Measurements from ENCODE around the gene FYCO1.

FYCO1 gene

DNA sequence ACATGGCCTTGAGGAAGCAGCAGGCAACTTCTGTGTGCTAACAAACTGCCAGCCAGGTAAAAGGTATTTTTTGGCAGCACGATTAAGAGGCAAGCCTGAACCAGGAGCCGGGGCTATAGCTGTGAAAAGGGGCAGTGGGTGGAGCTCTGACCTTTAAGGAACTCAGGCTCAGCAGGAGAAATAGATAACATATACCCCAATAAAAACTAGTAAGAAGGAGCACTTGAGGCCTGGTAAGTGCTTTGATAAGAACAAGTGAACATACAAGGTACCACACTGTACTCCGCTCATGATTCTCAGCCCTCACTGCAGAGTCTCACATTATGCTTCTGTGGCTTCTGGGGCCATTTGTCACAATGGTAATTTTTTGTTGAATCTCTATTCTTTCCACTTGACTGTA is 5.4 kb downstream of the FYCO1 start:
- no peaks in the 10 kb centered on the region for H3K9me3 ChIP-seq (ENCODE audit: low read depth, low read length)
- no peak overlapping the region for H3K9ac ChIP-seq (ENCODE audit: insufficient read length)
- no peak overlapping the region for H3K27ac ChIP-seq
- no peaks in the 10 kb centered on the region for H3K36me3 ChIP-seq (ENCODE audit: insufficient read depth, low read length)
- TF ChIP-seq FOXP2 (optimal IDR thresholded peaks at IDR 0.05; ENCODE audit: control extremely low read depth, extremely low read length, insufficient read depth) = no peak
- H3K4me3 ChIP-seq = no peak overlapping the region
- no peak for DNase-seq (ENCODE audit: low read depth, low spot score)

DNA sequence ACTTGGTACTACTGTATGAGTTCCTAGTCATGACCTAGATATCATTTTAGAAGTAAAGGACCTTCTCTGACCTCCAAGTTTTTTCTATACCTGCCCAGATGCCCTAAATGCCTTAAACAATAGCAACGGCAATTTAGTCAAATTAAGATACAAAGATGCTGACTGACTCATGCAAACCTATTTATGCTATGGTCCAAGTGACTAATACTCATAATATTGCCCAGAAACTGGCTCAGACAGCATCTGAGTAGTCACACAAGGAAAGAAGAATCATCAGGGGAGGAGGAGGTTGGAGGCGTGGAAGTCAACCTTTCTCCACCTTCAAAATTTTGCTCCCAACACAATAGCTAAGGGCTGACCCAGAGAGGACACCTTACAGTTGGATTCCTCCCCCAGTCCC is 6.8 kb downstream of the FYCO1 start:
- H3K36me3 ChIP-seq (ENCODE audit: insufficient read depth, low read length) = no peaks in the 10 kb centered on the region; the same call in 1 of the 2 replicates
- no peak for DNase-seq (ENCODE audit: low read depth, low spot score)
- H3K9ac ChIP-seq (ENCODE audit: insufficient read length) = no peak overlapping the region
- TF ChIP-seq FOXP2 (optimal IDR thresholded peaks at IDR 0.05; ENCODE audit: control extremely low read depth, extremely low read length, insufficient read depth) (no peak), EZH2 (IDR thresholded peaks at IDR 0.05) (no peak), POLR2AphosphoS5 (IDR thresholded peaks at IDR 0.05; ENCODE audit: borderline replicate concordance, low read depth, low read length) (no peak)
- no peak overlapping the region for H3K27ac ChIP-seq
- no peaks in the 10 kb centered on the region for H3K9me3 ChIP-seq (ENCODE audit: low read depth, low read length)
- H3K4me3 ChIP-seq = no peak overlapping the region

DNA sequence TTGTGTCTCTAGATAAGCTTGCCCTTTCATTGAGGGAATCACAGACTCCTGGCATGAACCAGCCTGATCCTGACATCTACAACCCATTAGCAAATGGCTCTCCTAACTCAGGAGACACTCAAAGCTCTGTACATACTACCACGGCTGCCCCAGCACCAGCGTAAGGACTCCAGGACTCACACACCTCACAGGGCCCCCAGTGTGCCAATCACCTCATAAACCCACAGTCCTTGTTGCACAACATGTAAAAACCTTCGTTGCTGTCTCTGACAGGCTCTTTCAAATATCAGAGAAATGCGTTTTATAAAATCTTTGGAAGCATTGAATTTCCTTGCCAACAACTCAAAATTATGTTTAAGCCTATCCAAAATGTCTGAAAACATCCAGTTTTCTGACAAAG is 7.3 kb downstream of the FYCO1 start:
- no peak for DNase-seq (ENCODE audit: low read depth, low spot score)
- H3K9ac ChIP-seq (ENCODE audit: insufficient read length) = no peak overlapping the region
- no peak overlapping the region for H3K4me3 ChIP-seq
- TF ChIP-seq POLR2AphosphoS5 (IDR thresholded peaks at IDR 0.05; ENCODE audit: borderline replicate concordance, low read depth, low read length) = no peak
- no peak for TF ChIP-seq EZH2 (IDR thresholded peaks at IDR 0.05)
- no peak for TF ChIP-seq FOXP2 (optimal IDR thresholded peaks at IDR 0.05; ENCODE audit: control extremely low read depth, extremely low read length, insufficient read depth)
- H3K9me3 ChIP-seq (ENCODE audit: low read depth, low read length) = no peaks in the 10 kb centered on the region
- no peak overlapping the region for H3K27ac ChIP-seq
- peaks cover 1% of the 10 kb centered on the region; the same call in 1 of the 2 replicates for H3K36me3 ChIP-seq (ENCODE audit: insufficient read depth, low read length)

DNA sequence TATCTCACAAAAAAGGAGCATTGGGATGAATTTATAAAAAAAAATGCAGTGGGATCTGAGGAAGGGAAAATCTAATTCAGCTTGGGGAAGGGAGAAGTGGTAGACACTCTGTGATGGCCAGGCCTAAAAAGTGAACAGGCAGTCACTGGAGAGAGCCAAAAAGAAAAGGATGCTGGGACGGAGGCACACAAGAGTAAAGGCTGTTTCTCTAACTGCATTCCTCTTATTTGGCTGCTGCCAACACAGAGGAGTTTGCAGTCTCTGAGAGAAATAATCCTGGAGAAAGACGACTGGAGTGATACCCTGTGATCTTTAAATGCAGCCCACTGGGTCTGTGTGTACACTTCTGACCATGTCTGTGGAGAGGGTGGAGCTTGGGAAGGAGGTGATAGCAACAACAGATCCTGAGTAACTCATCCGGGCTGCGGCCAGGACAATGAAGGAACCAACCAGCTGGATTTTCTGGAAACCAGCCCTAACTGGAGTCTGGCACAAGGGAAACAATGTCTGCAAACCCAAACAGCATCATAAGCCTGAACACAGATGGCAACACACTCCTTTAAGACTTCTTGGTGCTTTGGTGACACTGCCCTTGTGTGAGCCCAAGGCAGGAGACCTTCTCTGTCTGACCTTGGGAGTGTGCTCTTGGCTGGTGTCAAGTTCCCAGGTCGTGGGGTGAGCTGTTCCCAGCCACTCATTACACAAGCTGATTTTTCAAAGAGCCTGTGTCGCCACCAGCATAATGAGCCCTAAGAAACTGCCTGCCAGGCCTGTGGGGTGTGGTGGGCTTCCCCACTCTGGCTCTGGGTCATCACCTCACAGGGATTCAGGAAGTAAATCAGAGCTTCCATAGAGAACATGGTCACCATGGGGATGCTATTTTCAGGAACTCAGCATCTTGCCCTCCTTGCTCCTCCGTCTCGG is 8.0 kb downstream of the FYCO1 start:
- no peaks in the 10 kb centered on the region for H3K9me3 ChIP-seq (ENCODE audit: low read depth, low read length)
- peaks cover 6% of the 10 kb centered on the region; the same call in 1 of the 2 replicates for H3K36me3 ChIP-seq (ENCODE audit: insufficient read depth, low read length)
- no peak for DNase-seq (ENCODE audit: low read depth, low spot score)
- H3K27ac ChIP-seq = no peak overlapping the region
- no peak overlapping the region for H3K4me3 ChIP-seq
- TF ChIP-seq FOXP2 (optimal IDR thresholded peaks at IDR 0.05; ENCODE audit: control extremely low read depth, extremely low read length, insufficient read depth) = no peak
- TF ChIP-seq EZH2 (IDR thresholded peaks at IDR 0.05) = no peak
- no peak for TF ChIP-seq POLR2AphosphoS5 (IDR thresholded peaks at IDR 0.05; ENCODE audit: borderline replicate concordance, low read depth, low read length)
- H3K9ac ChIP-seq (ENCODE audit: insufficient read length) = no peak overlapping the region

DNA sequence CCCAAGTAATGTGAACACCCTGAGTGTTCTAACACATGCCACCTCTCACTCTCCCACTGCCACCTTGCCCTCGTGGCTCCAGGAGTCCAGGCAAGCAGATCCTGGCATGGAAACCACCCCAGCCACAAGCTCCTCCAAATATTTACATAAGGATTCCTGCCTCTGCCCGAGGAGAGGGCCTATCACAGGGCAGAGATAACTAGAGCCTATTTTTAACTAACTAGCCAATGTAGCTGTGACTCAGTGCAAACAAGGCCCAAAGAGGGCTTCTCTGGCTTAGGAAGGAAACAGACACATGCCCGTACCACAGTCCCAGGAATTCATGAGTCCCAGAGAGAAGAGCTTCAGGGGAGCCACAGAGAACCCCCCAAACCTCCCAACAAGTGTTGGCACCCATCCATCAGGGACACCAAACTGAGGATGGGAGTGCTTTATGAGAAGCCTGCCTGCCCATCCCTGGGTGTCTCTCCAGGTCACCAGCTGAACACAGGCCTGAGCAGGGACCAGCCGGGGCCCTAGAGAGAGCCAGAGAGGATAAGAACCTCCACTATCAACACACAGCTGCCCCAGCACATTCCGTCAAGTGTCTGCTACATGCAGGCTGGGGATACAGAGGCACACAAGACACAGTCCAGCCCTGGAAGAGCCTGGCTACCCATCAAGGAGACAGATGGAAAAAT is 9.2 kb downstream of the FYCO1 start:
- Histone ChIP-seq H3K9ac (ENCODE audit: insufficient read length) (no peak overlapping the region), H3K27ac (no peak overlapping the region), H3K36me3 (ENCODE audit: insufficient read depth, low read length) (peaks cover 6% of the 10 kb centered on the region; the same call in 1 of the 2 replicates), H3K9me3 (ENCODE audit: low read depth, low read length) (no peaks in the 10 kb centered on the region), H3K4me3 (no peak overlapping the region)
- TF ChIP-seq EZH2 (IDR thresholded peaks at IDR 0.05) (no peak), POLR2AphosphoS5 (IDR thresholded peaks at IDR 0.05; ENCODE audit: borderline replicate concordance, low read depth, low read length) (no peak), FOXP2 (optimal IDR thresholded peaks at IDR 0.05; ENCODE audit: control extremely low read depth, extremely low read length, insufficient read depth) (no peak)
- no peak for DNase-seq (ENCODE audit: low read depth, low spot score)

DNA sequence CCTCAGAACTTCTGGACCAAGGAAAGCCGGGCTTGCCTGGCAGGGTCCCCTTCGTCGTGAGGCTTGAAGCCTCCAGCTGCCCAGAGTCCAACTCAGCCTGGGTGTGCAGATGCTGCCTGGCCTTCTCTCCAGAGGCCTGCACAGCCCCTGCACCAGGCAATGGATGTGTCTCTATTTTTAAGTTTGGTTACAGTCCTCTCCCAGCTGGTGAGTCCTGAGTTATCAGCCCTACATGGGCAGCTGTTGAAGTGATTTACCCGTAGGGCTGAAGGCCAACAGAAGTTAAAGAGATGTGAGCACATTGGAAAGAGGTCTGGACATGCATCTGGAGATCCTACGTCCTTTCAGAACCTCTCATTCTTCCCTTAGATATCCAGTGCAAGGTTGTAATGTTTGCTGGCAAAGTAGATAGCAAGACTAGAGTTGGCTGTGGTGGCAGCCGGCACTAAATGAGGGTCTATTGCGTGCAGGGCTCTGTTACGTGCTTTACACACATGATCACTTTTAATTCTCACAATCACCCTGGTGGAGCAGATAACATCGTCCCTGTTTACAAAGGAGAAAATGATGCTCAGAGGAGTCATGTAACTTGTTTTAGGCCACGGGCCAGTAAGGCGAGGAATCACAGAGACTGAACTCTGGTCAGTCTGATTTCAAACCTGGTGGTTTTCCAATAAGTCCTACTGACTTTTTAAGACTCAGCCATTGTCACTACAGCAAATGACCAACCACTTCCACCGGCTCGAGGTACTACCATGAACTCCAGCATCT is 9.9 kb downstream of the FYCO1 start:
- TF ChIP-seq FOXP2 (optimal IDR thresholded peaks at IDR 0.05; ENCODE audit: control extremely low read depth, extremely low read length, insufficient read depth) = no peak
- TF ChIP-seq EZH2 (IDR thresholded peaks at IDR 0.05) = no peak
- TF ChIP-seq POLR2AphosphoS5 (IDR thresholded peaks at IDR 0.05; ENCODE audit: borderline replicate concordance, low read depth, low read length) = no peak
- no peak overlapping the region for H3K9ac ChIP-seq (ENCODE audit: insufficient read length)
- no peak overlapping the region for H3K27ac ChIP-seq

DNA sequence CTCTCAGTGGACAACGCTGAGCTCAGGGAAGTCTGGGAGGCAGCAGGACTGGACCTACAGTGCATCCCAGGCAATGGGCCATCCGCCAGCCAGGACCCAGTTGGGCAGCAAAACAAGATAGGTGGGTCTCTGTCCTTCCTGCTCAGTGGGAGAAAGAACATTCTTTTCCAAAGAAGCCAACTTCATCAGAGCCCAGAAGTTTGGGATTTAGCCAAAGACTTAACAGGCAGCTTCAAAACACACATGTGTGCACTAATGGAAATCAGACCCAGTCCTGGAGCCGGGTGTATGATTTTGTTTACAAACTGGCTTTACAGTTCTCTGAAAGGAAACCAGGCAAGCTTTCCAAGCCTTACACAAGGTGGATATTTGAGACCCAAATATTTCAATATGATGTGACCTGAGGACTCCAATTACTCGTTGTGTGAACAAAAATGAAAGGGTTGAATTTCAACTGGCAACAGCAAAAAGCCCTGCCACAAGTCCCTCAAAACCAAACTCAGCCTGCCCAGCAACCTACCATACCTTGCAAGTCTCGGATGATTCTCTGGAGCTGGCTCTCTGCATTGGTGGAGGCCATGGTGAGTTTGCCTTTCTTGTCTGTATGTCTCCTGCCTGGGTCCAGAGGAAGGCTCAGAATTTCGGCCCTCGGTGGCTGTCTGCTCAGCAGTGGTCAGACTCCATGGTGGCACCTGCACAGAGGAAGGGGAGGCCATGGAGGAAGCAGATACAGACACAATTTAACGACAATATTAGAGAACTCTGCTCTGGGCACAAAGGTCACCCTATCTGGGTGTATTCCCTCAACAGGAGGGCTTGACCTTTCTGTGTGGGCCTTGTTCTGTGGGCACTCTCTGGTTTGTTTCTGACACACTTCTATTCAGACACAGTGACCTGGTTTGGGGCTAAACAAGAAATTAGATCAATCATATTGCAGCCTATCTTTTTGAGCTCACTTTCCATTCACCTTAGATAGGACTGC is 11.0 kb downstream of the FYCO1 start:
- H3K9ac ChIP-seq (ENCODE audit: insufficient read length) = no peak overlapping the region
- H3K9me3 ChIP-seq (ENCODE audit: low read depth, low read length) = no peaks in the 10 kb centered on the region
- TF ChIP-seq EZH2 (IDR thresholded peaks at IDR 0.05) (no peak), POLR2AphosphoS5 (IDR thresholded peaks at IDR 0.05; ENCODE audit: borderline replicate concordance, low read depth, low read length) (no peak), FOXP2 (optimal IDR thresholded peaks at IDR 0.05; ENCODE audit: control extremely low read depth, extremely low read length, insufficient read depth) (no peak)
- H3K36me3 ChIP-seq (ENCODE audit: insufficient read depth, low read length) = peaks cover 8% of the 10 kb centered on the region; the same call in 1 of the 2 replicates
- no peak overlapping the region for H3K4me3 ChIP-seq
- DNase-seq (ENCODE audit: low read depth, low spot score) = no peak
- no peak overlapping the region for H3K27ac ChIP-seq

More for the DNA sequence above, 9.9 kb downstream of the FYCO1 start:
- Histone ChIP-seq H3K4me3 (no peak overlapping the region), H3K9me3 (ENCODE audit: low read depth, low read length) (no peaks in the 10 kb centered on the region), H3K36me3 (ENCODE audit: insufficient read depth, low read length) (peaks cover 6% of the 10 kb centered on the region; the same call in 1 of the 2 replicates)
- DNase-seq (ENCODE audit: low read depth, low spot score) = no peak

Measured in SK-N-MC (cell line).